ENCODE measurements around the gene IFNG-AS1.

The IFNG-AS1 gene

DNA sequence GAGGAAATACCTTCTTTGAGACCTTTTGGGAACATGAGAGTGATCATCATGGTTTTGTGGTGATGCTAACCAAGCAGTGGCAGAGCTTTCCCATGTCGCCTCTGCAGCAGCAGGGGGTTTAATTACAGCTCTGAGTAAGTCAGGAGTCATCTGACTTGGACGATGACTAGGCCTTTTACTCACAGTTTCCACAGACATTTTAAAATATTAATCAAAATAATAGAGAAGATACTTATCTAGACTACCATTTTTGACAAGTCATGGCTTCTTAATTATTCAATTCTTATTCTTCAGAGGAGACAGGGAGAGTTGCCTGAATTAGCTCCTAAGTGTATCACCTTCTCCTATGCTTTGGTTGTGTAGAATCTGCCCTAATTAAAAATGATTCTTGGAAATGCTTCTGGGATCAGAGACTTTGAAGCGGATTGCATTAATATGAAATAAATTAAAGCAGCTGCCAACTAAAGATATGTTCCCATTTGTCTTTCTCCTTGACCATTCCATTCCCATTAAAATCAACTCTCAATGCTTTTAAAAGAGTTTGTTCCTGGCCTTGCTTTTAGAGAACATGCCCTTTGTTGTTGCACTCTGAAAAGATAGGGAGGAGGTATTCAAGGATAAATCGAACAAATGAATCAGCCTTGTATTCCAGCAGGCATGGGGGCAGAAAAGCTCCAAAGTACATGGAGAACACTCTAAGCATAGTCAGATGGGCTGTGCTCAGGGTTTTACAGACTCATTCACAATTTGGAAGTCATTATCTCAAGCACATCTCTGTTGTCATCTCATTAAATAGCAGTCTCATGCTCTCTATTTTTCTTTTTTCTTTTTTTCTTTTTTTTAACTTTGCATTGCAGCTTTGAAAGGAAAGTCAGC is 7.7 kb upstream of the IFNG-AS1 start:
- no peak overlapping the region for H3K27ac ChIP-seq (ENCODE audit: extremely low read depth, low read depth, low read length)
- TF ChIP-seq SP7 (tag by site-specific recombination; IDR thresholded peaks at IDR 0.05) (peak; percentile 48; the same call in 1 of the 2 replicates), HOXD13 (CRISPR knock-in tag; IDR thresholded peaks at IDR 0.05; ENCODE audit: borderline replicate concordance) (no peak), ZNF184 (tag by site-specific recombination; IDR thresholded peaks at IDR 0.05) (peak; percentile 60; the same call in 1 of the 2 replicates), ZNF660 (tag by site-specific recombination; IDR thresholded peaks at IDR 0.05) (peak; percentile 27; the same call in 1 of the 2 replicates)
- TF ChIP-seq, protein P1, sequence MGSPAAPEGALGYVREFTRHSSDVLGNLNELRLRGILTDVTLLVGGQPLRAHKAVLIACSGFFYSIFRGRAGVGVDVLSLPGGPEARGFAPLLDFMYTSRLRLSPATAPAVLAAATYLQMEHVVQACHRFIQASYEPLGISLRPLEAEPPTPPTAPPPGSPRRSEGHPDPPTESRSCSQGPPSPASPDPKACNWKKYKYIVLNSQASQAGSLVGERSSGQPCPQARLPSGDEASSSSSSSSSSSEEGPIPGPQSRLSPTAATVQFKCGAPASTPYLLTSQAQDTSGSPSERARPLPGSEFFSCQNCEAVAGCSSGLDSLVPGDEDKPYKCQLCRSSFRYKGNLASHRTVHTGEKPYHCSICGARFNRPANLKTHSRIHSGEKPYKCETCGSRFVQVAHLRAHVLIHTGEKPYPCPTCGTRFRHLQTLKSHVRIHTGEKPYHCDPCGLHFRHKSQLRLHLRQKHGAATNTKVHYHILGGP (tag by site-specific recombination; IDR thresholded peaks at IDR 0.05), result no peak
- POLR2A ChIA-PET, result no interaction called here

DNA sequence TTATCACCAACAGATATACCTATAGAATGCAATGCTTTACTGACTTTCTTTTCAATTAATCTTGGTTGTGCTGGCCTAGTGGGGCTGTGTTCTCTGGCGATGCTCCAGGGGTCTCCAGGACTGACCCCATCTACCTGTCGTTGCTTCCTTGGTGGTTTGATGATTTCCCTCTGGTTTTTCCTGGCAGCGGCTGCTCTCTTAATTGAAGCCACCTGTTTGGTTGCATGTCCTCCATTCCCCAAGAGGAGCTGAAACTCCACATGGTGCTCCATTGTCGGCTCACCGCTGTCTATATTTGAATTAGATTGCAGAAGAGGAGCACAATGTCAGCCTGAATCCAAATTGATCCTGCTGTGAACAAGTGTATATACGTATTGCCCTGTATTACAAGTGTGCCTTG is 7.1 kb upstream of the IFNG-AS1 start:
- Histone ChIP-seq H3K36me3 (ENCODE audit: control insufficient read depth in 2 of 2, insufficient read depth in 1 of 2, low read length in 2 of 2) (no peaks in the 10 kb centered on the region), H3K4me1 (ENCODE audit: control insufficient read depth, insufficient read depth, low read length) (no peaks in the 10 kb centered on the region), H3K27ac (ENCODE audit: extremely low read depth, low read depth, low read length) (no peak overlapping the region), H3K4me3 (ENCODE audit: low read depth, low read length) (no peak overlapping the region), H3K9me3 (ENCODE audit: control insufficient read depth, insufficient read depth, low read depth, low read length) (no peaks in the 10 kb centered on the region)
- ChIA-PET CTCF (no interaction called here), POLR2A (no interaction called here)
- TF ChIP-seq, protein P2, sequence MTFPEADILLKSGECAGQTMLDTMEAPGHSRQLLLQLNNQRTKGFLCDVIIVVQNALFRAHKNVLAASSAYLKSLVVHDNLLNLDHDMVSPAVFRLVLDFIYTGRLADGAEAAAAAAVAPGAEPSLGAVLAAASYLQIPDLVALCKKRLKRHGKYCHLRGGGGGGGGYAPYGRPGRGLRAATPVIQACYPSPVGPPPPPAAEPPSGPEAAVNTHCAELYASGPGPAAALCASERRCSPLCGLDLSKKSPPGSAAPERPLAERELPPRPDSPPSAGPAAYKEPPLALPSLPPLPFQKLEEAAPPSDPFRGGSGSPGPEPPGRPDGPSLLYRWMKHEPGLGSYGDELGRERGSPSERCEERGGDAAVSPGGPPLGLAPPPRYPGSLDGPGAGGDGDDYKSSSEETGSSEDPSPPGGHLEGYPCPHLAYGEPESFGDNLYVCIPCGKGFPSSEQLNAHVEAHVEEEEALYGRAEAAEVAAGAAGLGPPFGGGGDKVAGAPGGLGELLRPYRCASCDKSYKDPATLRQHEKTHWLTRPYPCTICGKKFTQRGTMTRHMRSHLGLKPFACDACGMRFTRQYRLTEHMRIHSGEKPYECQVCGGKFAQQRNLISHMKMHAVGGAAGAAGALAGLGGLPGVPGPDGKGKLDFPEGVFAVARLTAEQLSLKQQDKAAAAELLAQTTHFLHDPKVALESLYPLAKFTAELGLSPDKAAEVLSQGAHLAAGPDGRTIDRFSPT (tag by site-specific recombination; IDR thresholded peaks at IDR 0.05), result no peak
- TF ChIP-seq ZNF138 (tag by site-specific recombination; IDR thresholded peaks at IDR 0.05; ENCODE audit: borderline replicate concordance), result no peak
- TF ChIP-seq ZNF600 (tag by site-specific recombination; IDR thresholded peaks at IDR 0.05), result no peak
- TF ChIP-seq MYNN (tag by site-specific recombination; IDR thresholded peaks at IDR 0.05; ENCODE audit: borderline replicate concordance), result no peak
- no peak for TF ChIP-seq BCL11B (tag by site-specific recombination; IDR thresholded peaks at IDR 0.05; ENCODE audit: low read depth)
- no peak for TF ChIP-seq ZNF19 (tag by site-specific recombination; IDR thresholded peaks at IDR 0.05; ENCODE audit: low read depth)
- no peak for TF ChIP-seq ZNF175 (tag by site-specific recombination; IDR thresholded peaks at IDR 0.05)
- no peak for TF ChIP-seq ZNF654 (tag by site-specific recombination; IDR thresholded peaks at IDR 0.05; ENCODE audit: low read depth)
- TF ChIP-seq, protein P3, sequence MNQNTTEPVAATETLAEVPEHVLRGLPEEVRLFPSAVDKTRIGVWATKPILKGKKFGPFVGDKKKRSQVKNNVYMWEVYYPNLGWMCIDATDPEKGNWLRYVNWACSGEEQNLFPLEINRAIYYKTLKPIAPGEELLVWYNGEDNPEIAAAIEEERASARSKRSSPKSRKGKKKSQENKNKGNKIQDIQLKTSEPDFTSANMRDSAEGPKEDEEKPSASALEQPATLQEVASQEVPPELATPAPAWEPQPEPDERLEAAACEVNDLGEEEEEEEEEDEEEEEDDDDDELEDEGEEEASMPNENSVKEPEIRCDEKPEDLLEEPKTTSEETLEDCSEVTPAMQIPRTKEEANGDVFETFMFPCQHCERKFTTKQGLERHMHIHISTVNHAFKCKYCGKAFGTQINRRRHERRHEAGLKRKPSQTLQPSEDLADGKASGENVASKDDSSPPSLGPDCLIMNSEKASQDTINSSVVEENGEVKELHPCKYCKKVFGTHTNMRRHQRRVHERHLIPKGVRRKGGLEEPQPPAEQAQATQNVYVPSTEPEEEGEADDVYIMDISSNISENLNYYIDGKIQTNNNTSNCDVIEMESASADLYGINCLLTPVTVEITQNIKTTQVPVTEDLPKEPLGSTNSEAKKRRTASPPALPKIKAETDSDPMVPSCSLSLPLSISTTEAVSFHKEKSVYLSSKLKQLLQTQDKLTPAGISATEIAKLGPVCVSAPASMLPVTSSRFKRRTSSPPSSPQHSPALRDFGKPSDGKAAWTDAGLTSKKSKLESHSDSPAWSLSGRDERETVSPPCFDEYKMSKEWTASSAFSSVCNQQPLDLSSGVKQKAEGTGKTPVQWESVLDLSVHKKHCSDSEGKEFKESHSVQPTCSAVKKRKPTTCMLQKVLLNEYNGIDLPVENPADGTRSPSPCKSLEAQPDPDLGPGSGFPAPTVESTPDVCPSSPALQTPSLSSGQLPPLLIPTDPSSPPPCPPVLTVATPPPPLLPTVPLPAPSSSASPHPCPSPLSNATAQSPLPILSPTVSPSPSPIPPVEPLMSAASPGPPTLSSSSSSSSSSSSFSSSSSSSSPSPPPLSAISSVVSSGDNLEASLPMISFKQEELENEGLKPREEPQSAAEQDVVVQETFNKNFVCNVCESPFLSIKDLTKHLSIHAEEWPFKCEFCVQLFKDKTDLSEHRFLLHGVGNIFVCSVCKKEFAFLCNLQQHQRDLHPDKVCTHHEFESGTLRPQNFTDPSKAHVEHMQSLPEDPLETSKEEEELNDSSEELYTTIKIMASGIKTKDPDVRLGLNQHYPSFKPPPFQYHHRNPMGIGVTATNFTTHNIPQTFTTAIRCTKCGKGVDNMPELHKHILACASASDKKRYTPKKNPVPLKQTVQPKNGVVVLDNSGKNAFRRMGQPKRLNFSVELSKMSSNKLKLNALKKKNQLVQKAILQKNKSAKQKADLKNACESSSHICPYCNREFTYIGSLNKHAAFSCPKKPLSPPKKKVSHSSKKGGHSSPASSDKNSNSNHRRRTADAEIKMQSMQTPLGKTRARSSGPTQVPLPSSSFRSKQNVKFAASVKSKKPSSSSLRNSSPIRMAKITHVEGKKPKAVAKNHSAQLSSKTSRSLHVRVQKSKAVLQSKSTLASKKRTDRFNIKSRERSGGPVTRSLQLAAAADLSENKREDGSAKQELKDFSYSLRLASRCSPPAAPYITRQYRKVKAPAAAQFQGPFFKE (tag by site-specific recombination; IDR thresholded peaks at IDR 0.05; ENCODE audit: borderline replicate concordance), result no peak

More for the DNA sequence above, 7.7 kb upstream of the IFNG-AS1 start:
- no peaks in the 10 kb centered on the region for H3K4me1 ChIP-seq (ENCODE audit: control insufficient read depth, insufficient read depth, low read length)
- no peak overlapping the region for H3K4me3 ChIP-seq (ENCODE audit: low read depth, low read length)
- CTCF ChIA-PET, result interaction anchor here (0.6 kb wide), 2 partner anchors 407 to 555 kb away, joined by 3 to 5 read pairs; no protein-coding TSS in a partner anchor
- no peaks in the 10 kb centered on the region for H3K36me3 ChIP-seq (ENCODE audit: control insufficient read depth in 2 of 2, insufficient read depth in 1 of 2, low read length in 2 of 2)
- H3K9me3 ChIP-seq (ENCODE audit: control insufficient read depth, insufficient read depth, low read depth, low read length), result no peaks in the 10 kb centered on the region
